RWPE1 (cell line): ENCODE measurements around the gene GPR171.

Experiments used
- CTCF ChIA-PET: fragments of 350-600 bp; sonication (Branson Sonifier 250); formaldehyde crosslinking; extraction: SDS; loops from one replicate; lab custom pipeline; 2021; lab: Yijun Ruan, JAX
- POLR2A ChIA-PET: fragments of 400-600 bp; formaldehyde crosslinking; extraction: SDS; loops from one replicate; lab custom pipeline; 2020; ENCODE audit warnings: antibody characterized with exemption; ENCODE audit not compliant: low non-redundant PET; lab: Yijun Ruan, JAX
- DNase-seq: peaks from one replicate; pipeline ENCODE4 v3.0.0; 2012; ENCODE audit warnings: low spot score
- H3K27ac ChIP-seq: fragments of 450-650 bp; 2 replicates; pipeline ENCODE4 v1.5.1; 2017
- TF ChIP-seq, protein P1 (sequence below): fragments of 450-650 bp; conservative IDR thresholded peaks from 2 replicates; pipeline ENCODE4 v1.5.1; 2017; ENCODE audit warnings: low read depth, mild to moderate bottlenecking

The GPR171 gene

DNA sequence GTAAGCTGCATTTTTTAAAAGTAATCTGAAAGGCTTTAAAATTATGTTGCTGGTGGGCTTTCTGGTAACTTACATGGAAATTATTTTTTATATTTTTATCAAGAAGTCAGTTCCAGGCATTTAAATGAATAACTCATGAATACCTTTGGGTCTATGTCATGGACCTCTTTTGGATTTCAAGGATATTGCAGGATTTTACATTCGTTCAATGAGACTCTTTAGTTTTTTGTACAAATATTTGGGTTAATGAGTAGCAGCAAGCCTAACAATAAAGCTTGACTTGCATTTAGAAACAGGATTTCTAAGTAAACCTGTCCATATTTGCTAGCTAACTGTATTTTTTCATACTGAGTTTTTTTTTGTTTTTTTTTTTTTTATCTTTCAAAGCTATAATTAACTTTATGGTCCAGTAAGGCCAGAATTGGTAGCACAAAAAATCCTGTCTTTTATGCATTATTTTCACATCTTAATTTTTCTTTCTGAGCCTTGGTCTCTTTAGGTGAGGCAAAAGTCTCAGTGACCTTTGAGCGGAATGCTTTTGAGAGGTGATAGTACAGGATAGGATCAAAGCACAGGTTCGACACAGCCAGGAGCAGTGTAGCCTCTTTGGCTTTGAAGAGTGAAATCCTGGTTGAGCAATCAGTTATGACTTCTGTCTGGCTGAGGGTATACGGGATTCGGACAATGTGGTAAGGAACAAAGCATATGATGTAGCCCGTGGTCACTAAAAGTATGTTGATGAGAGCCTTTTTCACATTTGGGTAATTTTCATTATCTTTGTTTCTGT, 4.8 kb downstream of the GPR171 start:
- no peak for DNase-seq
- H3K27ac ChIP-seq: no peak overlapping the region
- ChIA-PET POLR2A (interaction anchor here (0.6 kb wide), 1 partner anchor 9 kb away, joined by 4 read pairs; no protein-coding TSS in a partner anchor), CTCF (interaction anchor here (0.6 kb wide), 1 partner anchor 22 kb away, joined by 5 read pairs; no protein-coding TSS in a partner anchor)
- TF ChIP-seq, protein P1, sequence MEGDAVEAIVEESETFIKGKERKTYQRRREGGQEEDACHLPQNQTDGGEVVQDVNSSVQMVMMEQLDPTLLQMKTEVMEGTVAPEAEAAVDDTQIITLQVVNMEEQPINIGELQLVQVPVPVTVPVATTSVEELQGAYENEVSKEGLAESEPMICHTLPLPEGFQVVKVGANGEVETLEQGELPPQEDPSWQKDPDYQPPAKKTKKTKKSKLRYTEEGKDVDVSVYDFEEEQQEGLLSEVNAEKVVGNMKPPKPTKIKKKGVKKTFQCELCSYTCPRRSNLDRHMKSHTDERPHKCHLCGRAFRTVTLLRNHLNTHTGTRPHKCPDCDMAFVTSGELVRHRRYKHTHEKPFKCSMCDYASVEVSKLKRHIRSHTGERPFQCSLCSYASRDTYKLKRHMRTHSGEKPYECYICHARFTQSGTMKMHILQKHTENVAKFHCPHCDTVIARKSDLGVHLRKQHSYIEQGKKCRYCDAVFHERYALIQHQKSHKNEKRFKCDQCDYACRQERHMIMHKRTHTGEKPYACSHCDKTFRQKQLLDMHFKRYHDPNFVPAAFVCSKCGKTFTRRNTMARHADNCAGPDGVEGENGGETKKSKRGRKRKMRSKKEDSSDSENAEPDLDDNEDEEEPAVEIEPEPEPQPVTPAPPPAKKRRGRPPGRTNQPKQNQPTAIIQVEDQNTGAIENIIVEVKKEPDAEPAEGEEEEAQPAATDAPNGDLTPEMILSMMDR: no peak

DNA sequence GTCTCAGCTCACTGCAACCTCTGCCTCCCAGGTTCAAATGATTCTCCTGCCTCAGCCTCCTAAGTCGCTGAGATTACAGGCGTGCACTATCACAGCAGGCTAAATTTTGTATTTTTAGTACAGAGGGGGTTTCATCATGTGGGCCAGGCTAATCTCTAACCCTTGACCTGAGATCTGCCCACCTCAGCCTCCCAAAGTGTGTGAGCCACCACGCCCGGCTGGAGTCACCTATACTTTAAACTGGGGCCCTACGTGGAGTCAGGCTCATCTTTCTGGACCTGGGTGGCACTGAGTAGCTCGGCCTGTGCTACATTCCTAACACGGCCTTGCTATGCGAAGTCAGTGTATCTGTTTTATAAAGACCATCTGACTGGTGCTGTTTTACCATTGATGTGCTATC, 5.8 kb downstream of the GPR171 start:
- no peak overlapping the region for H3K27ac ChIP-seq
- TF ChIP-seq, protein P1: no peak
- POLR2A ChIA-PET: no interaction called here
- DNase-seq: no peak
- CTCF ChIA-PET: interaction anchor here (0.6 kb wide), 1 partner anchor 1210 kb away, joined by 3 read pairs; no protein-coding TSS in a partner anchor

DNA sequence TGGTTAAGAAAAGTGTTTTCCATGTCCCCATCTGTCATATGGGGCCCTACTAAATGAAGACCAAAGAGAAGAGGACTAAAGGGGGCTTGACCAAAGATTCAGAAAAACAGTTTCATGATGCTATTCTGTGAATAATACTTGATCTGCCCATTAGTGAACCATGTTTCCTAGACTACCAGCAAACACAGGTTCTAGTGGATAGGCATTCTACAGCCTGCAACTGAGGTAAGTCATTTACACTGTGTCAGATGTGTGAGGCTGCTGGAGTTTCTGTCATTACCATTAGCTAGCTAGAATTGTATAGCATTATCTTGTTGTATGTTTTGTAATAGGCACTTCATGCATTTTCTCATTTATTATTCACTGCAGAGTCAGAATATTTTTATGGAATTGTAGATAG, 6.6 kb downstream of the GPR171 start:
- POLR2A ChIA-PET: no interaction called here
- TF ChIP-seq, protein P1: no peak
- no peak overlapping the region for H3K27ac ChIP-seq
- CTCF ChIA-PET: no interaction called here
- DNase-seq: no peak

DNA sequence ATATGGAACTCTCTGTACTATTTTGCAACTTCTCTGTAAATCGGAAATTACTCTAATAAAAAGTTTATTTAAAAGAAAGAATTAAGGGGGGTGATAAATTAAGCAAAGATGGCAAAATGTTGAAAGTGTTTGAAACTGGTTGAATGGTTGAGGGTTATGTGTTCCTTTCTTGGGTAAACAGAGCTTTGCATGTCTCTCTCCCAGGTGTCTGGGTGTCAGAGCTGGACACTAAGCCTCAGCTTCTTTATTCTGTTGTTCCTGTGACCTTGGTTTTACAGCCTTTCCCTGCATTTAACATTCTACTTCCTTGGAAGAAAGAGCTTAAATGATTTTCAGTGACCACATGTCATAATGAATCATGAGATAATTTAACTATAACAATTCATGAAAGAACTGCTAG, 7.2 kb downstream of the GPR171 start:
- CTCF ChIA-PET: no interaction called here
- POLR2A ChIA-PET: no interaction called here

DNA sequence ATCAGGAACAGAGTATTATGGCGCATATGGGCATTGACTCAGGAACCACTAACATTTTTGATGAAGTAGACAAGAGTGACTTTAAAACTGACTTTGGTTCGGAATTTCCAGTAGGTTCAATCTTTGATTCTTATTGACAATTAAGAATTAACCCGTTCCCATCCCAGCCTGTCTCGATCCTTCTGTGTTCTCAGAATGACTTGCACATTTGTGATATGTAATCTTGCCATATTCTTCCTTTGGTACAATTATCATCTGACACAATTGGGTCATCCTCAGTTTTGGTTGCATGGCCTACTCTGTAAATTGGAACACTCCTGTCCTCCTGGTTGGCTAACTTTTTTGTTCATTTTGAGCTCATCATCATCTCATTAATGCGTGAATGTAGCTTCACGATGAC, 10.5 kb downstream of the GPR171 start:
- CTCF ChIA-PET: no interaction called here
- POLR2A ChIA-PET: no interaction called here
- TF ChIP-seq, protein P1: no peak

More for the DNA sequence above, 7.2 kb downstream of the GPR171 start:
- no peak for DNase-seq
- TF ChIP-seq, protein P1: no peak
- H3K27ac ChIP-seq: no peak overlapping the region

DNA sequence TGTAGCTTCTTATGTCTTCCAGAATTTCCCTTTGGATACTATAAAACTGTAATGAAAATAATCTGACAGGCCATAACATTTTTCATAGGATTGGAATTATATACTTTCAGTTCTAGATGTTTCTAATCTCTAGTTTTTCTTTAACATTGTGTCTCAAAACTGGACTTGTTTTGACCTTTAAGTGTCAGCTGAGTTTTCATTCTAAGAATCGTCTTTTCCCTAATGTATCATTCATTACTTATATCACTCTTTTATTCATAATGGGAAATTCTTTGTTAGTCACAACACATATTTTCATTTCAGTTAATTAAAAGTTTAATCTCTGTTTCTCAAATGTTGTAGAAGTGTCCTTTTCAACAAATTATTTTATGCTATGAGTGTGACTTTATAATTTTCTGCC, 11.9 kb downstream of the GPR171 start:
- ChIA-PET POLR2A (no interaction called here), CTCF (no interaction called here)
- TF ChIP-seq, protein P1: no peak
- DNase-seq: no peak
- H3K27ac ChIP-seq: no peak overlapping the region

More for the DNA sequence above, 10.5 kb downstream of the GPR171 start:
- DNase-seq: no peak
- H3K27ac ChIP-seq: no peak overlapping the region
